Nephron (organoid): ENCODE data around the gene RGS12.

ENCODE experiments used
- H3K27ac Mint-ChIP-seq, 3 experiments: 2 replicates each; pipeline ENCODE4 v1.8.0; 2020; ENCODE audit warnings: mixed read lengths in 3 of 3, mild to moderate bottlenecking in 2 of 3, moderate library complexity in 1 of 3
- H3K27me3 Mint-ChIP-seq: 2 replicates; pipeline ENCODE4 v1.8.0; 2021; ENCODE audit warnings: low read depth, mild to moderate bottlenecking, moderate library complexity, mixed read lengths
- H3K36me3 Mint-ChIP-seq: 2 replicates; pipeline ENCODE4 v1.8.0; 2020; ENCODE audit warnings: low read depth, mixed read lengths
- H3K4me1 Mint-ChIP-seq: 2 replicates; pipeline ENCODE4 v1.8.0; 2020; ENCODE audit warnings: mixed read lengths
- H3K4me3 Mint-ChIP-seq, 3 experiments: 2 replicates each; pipeline ENCODE4 v1.8.0; 2020; ENCODE audit warnings: mild to moderate bottlenecking in 3 of 3, mixed read lengths in 3 of 3, moderate library complexity in 2 of 3
- H3K9me3 Mint-ChIP-seq: 2 replicates; pipeline ENCODE4 v1.8.0; 2020; ENCODE audit warnings: mixed read lengths
- CTCF ChIP-seq, 3 experiments: fragments of 200-600 bp; sonication (generic); IDR thresholded peaks; one replicate each; pipeline ENCODE4 v1.5.0; 2021; ENCODE audit warnings: antibody characterized with exemption in 3 of 3; ENCODE audit not compliant: unreplicated experiment in 3 of 3

RGS12 gene

GRCh38 chr4:3252831-3253641 is 39.8 kb upstream of the RGS12 start:
- H3K27ac Mint-ChIP-seq = no peak overlapping the region
- no peak for TF ChIP-seq CTCF (IDR thresholded peaks at IDR 0.05; ENCODE audit: unreplicated experiment in 3 of 3)
- H3K4me3 Mint-ChIP-seq = no peak overlapping the region
- no peaks in the 10 kb centered on the region for H3K4me1 Mint-ChIP-seq
- H3K36me3 Mint-ChIP-seq = no peaks in the 10 kb centered on the region
- H3K27me3 Mint-ChIP-seq = no peaks in the 10 kb centered on the region
- H3K9me3 Mint-ChIP-seq = no peaks in the 10 kb centered on the region

GRCh38 chr4:3253808-3254207 is 39.0 kb upstream of the RGS12 start:
- H3K9me3 Mint-ChIP-seq = no peaks in the 10 kb centered on the region
- H3K36me3 Mint-ChIP-seq = no peaks in the 10 kb centered on the region
- TF ChIP-seq CTCF (IDR thresholded peaks at IDR 0.05; ENCODE audit: unreplicated experiment in 3 of 3) = no peak

GRCh38 chr4:3254302-3255131 is 38.3 kb upstream of the RGS12 start:
- Mint-ChIP-seq H3K9me3 (no peaks in the 10 kb centered on the region), H3K4me3 (no peak overlapping the region), H3K27ac (no peak overlapping the region), H3K27me3 (no peaks in the 10 kb centered on the region), H3K4me1 (no peaks in the 10 kb centered on the region), H3K36me3 (no peaks in the 10 kb centered on the region)
- no peak for TF ChIP-seq CTCF (IDR thresholded peaks at IDR 0.05; ENCODE audit: unreplicated experiment in 3 of 3)

More at GRCh38 chr4:3253808-3254207, 39.0 kb upstream of the RGS12 start:
- Mint-ChIP-seq H3K27ac (no peak overlapping the region), H3K4me3 (no peak overlapping the region), H3K4me1 (no peaks in the 10 kb centered on the region), H3K27me3 (no peaks in the 10 kb centered on the region)

- Mint-ChIP-seq H3K9me3 (no peaks in the 10 kb centered on the region), H3K36me3 (no peaks in the 10 kb centered on the region), H3K27me3 (no peaks in the 10 kb centered on the region), H3K4me1 (no peaks in the 10 kb centered on the region), H3K27ac (no peak overlapping the region), H3K4me3 (no peak overlapping the region)
- no peak for TF ChIP-seq CTCF (IDR thresholded peaks at IDR 0.05; ENCODE audit: unreplicated experiment in 3 of 3)
These were observed 37.1 kb upstream of the RGS12 start for GRCh38 chr4:3255611-3256186.

- Mint-ChIP-seq H3K27me3 (no peaks in the 10 kb centered on the region), H3K4me3 (no peak overlapping the region), H3K9me3 (no peaks in the 10 kb centered on the region), H3K27ac (no peak overlapping the region), H3K4me1 (no peaks in the 10 kb centered on the region), H3K36me3 (no peaks in the 10 kb centered on the region)
- TF ChIP-seq CTCF (IDR thresholded peaks at IDR 0.05; ENCODE audit: unreplicated experiment in 3 of 3) = no peak
These were observed 36.4 kb upstream of the RGS12 start for GRCh38 chr4:3256230-3257102.
